ENCODE results near the gene ATL3.

DNA sequence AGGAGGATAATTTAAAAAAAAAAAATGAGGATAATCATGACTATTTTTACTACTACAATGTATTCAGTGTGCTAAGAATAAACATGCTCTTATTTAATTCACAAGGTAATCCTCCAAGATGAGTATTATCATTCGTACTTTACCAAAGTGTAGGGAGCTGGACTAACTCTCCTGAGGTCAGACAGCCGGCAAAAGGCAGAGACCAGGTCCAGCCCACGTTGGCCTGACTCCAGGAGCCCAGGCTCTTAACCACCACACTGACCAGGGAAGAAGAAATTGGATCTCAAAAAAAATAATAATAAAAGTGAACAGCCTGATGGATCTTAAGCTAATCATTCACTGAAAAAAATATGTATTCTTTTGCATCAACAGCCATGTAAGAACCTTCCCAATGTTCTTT lies 82.2 kb downstream of the ATL3 start:
- TF ChIP-seq, protein P1, sequence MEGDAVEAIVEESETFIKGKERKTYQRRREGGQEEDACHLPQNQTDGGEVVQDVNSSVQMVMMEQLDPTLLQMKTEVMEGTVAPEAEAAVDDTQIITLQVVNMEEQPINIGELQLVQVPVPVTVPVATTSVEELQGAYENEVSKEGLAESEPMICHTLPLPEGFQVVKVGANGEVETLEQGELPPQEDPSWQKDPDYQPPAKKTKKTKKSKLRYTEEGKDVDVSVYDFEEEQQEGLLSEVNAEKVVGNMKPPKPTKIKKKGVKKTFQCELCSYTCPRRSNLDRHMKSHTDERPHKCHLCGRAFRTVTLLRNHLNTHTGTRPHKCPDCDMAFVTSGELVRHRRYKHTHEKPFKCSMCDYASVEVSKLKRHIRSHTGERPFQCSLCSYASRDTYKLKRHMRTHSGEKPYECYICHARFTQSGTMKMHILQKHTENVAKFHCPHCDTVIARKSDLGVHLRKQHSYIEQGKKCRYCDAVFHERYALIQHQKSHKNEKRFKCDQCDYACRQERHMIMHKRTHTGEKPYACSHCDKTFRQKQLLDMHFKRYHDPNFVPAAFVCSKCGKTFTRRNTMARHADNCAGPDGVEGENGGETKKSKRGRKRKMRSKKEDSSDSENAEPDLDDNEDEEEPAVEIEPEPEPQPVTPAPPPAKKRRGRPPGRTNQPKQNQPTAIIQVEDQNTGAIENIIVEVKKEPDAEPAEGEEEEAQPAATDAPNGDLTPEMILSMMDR (IDR thresholded peaks at IDR 0.05), result no peak
- TF ChIP-seq POLR2AphosphoS5 (IDR thresholded peaks at IDR 0.05; ENCODE audit: low read depth, low read length), result no peak
- TF ChIP-seq, protein P2, sequence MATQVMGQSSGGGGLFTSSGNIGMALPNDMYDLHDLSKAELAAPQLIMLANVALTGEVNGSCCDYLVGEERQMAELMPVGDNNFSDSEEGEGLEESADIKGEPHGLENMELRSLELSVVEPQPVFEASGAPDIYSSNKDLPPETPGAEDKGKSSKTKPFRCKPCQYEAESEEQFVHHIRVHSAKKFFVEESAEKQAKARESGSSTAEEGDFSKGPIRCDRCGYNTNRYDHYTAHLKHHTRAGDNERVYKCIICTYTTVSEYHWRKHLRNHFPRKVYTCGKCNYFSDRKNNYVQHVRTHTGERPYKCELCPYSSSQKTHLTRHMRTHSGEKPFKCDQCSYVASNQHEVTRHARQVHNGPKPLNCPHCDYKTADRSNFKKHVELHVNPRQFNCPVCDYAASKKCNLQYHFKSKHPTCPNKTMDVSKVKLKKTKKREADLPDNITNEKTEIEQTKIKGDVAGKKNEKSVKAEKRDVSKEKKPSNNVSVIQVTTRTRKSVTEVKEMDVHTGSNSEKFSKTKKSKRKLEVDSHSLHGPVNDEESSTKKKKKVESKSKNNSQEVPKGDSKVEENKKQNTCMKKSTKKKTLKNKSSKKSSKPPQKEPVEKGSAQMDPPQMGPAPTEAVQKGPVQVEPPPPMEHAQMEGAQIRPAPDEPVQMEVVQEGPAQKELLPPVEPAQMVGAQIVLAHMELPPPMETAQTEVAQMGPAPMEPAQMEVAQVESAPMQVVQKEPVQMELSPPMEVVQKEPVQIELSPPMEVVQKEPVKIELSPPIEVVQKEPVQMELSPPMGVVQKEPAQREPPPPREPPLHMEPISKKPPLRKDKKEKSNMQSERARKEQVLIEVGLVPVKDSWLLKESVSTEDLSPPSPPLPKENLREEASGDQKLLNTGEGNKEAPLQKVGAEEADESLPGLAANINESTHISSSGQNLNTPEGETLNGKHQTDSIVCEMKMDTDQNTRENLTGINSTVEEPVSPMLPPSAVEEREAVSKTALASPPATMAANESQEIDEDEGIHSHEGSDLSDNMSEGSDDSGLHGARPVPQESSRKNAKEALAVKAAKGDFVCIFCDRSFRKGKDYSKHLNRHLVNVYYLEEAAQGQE (IDR thresholded peaks at IDR 0.05; ENCODE audit: insufficient read depth in 1 of 2, low read depth in 2 of 2, low read length in 1 of 2), result no peak
